Astrocyte of the cerebellum (primary cell): ENCODE measurements around the gene GFRA1.
A peak's percentile ranks its signal among the peaks of the same experiment; 100 is the strongest.
"Not testable (repeated sequence)": the region's sequence is repeated elsewhere in the genome, so short reads cannot be mapped to it uniquely, and the experiment has no call there.

Experiments used
- DNase-seq: peaks from one replicate; pipeline ENCODE4 v3.0.0-alpha.2; 2011; ENCODE audit warnings: low read depth
- H3K4me3 ChIP-seq: 2 replicates; pipeline ENCODE4 v1.5.1; 2011; ENCODE audit warnings: mild to moderate bottlenecking, low read depth, low read length, moderate library complexity
- in situ Hi-C: cut with HindIII; loops from 2 replicates; pipeline ENCODE4 v1.10.0; 2017; ENCODE audit warnings: low sequenced_read_pairs
- TF ChIP-seq, protein P1 (sequence below): IDR thresholded peaks from 2 replicates; pipeline ENCODE4 v1.5.1; 2012; ENCODE audit warnings: low read length, low read depth, moderate library complexity, mild to moderate bottlenecking; ENCODE audit errors: missing control alignments

GFRA1 gene

GRCh38 chr10:116038259-116038658, 234.7 kb downstream of the GFRA1 start:
- in situ Hi-C loops, result no loop called here
- peak; percentile 33 for DNase-seq
- no peak overlapping the region for H3K4me3 ChIP-seq
- TF ChIP-seq, protein P1, sequence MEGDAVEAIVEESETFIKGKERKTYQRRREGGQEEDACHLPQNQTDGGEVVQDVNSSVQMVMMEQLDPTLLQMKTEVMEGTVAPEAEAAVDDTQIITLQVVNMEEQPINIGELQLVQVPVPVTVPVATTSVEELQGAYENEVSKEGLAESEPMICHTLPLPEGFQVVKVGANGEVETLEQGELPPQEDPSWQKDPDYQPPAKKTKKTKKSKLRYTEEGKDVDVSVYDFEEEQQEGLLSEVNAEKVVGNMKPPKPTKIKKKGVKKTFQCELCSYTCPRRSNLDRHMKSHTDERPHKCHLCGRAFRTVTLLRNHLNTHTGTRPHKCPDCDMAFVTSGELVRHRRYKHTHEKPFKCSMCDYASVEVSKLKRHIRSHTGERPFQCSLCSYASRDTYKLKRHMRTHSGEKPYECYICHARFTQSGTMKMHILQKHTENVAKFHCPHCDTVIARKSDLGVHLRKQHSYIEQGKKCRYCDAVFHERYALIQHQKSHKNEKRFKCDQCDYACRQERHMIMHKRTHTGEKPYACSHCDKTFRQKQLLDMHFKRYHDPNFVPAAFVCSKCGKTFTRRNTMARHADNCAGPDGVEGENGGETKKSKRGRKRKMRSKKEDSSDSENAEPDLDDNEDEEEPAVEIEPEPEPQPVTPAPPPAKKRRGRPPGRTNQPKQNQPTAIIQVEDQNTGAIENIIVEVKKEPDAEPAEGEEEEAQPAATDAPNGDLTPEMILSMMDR, result no peak

DNA sequence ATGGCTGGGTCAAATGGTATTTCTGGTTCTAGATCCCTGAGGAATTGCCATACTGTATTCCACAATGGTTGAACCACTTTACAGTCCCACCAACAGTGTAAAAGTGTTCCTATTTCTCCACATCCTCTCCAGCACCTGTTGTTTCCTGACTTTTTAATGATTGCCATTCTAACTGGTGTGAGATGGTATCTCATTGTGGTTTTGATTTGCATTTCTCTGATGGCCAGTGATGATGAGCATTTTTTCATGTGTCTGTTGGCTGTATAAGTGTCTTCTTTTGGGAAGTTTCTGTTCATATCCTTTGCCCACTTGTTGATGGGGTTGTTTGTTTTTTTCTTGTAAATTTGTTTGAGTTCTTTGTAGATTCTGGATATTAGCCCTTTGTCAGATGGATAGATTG, 237.6 kb downstream of the GFRA1 start:
- in situ Hi-C loops, H3K4me3 ChIP-seq, DNase-seq: not testable (repeated sequence)

DNA sequence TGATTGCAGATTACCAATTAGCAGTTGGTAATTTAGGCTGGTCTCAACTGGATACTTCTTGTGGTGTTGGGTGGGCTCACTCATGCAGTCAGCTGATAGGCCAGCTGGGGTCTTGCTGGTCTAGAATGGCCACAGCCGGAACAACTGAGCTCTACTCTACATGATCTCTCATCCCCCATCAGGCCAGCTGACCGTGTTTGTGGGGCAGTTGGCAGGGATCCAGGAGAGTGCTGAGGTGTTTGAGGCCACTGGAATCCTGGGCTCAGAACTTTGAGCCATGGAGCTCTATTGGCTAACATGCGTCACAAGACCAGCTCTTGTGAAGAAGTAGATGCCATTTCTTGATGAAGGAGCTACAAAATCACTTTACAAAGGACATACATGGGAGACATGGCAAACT, 242.4 kb downstream of the GFRA1 start:
- no peak overlapping the region for H3K4me3 ChIP-seq
- in situ Hi-C loops, result no loop called here
- DNase-seq, result no peak
- TF ChIP-seq, protein P1, result no peak

DNA sequence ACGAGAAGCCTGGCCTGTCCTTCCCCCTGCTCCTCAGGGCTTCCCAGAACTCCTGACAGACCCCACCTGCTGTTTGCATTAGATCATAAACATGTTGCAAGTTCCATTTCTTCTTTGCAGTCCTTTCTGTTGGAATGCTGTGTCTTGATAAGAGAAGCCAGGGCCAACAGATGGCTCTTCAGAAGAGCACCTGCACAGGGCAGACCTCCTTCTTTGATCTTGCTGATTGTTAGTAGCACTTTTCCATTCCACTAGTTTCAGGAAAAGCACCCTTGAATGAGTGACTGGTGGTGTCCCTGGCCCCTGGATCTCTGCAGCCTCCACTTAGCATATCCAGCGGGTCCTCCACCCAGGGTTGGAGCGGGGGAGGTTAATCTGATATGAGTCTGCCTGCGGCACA, 243.2 kb downstream of the GFRA1 start:
- no peak for DNase-seq
- in situ Hi-C loops, result no loop called here
- TF ChIP-seq, protein P1, result no peak
- H3K4me3 ChIP-seq, result no peak overlapping the region

GRCh38 chr10:116027355-116027754, 245.7 kb downstream of the GFRA1 start:
- TF ChIP-seq, protein P1, result no peak
- in situ Hi-C loops, result no loop called here

DNA sequence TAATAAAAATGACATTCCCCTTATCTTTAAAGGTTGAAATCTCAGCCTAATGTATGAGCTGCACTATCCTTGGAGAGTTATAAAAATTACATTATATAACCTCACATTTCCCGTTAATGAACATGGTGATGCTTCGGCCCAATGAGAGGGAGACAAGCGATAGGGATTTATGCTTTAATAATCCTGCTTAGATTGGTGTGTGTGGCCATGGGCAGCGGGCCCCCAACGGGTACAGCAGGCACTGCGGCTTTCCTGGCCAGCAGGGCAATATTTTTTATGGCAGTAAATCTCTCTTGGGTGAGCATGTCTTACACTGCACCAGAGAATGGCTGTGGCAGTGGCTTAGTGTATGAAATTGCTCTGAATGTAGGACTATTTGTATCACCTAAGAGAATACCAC, 246.3 kb downstream of the GFRA1 start:
- in situ Hi-C loops, result no loop called here
- DNase-seq, result no peak
- no peak overlapping the region for H3K4me3 ChIP-seq
- TF ChIP-seq, protein P1, result no peak

More at GRCh38 chr10:116027355-116027754, 245.7 kb downstream of the GFRA1 start:
- H3K4me3 ChIP-seq, result no peak overlapping the region
- DNase-seq, result no peak

- in situ Hi-C loops, result no loop called here
- H3K4me3 ChIP-seq, result no peak overlapping the region
- DNase-seq, result no peak
- TF ChIP-seq, protein P1, result peak; percentile 16
Measured at GRCh38 chr10:116026315-116026714, 246.7 kb downstream of the GFRA1 start.
